ENCODE data around the gene NOTCH2. TPM values are rescaled to one million over a fixed set of nuclear protein-coding genes. Genes with fewer than 3 reads are reported as not detected.

Gene NOTCH2
- total and polyA plus RNA-seq, 2 donors (not counting 1 experiment from before 2014, with no cell fraction given) = 32.1 to 184 TPM

DNA sequence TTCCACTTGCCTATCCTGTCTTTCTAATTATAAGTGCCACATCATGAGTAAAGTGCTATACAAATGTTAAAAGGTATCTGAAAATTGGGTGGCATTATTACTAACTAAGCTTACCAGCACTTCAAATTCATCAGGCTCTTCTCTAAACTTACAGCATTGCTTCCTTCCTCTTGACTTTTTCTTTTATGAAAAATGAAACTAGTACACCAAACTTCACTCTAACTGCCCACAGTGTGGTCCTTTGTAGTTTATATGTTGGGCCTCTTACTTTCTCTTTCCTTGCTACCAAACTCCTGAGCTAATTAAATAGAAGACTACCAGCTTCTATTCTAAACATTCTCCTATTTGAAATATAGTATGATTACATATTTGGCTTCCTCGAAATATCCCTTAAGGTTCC, 81.8 kb downstream of the NOTCH2 start:
- TF ChIP-seq CTCF (IDR thresholded peaks at IDR 0.05) (no peak), EZH2 (IDR thresholded peaks at IDR 0.05; ENCODE audit: borderline replicate concordance, insufficient read depth, low read depth, low read length, poor library complexity, severe bottlenecking) (no peak)
- H2AFZ ChIP-seq (ENCODE audit: insufficient read depth, low read depth, low read length, poor library complexity, severe bottlenecking) = no peak overlapping the region
- DNase-seq (peak; percentile 18), ATAC-seq (ENCODE audit: low read depth) (no peak)
- H3K4me3 Mint-ChIP-seq = peak overlapping the region; percentile 27
- H3K9me3 ChIP-seq (ENCODE audit: control extremely low read depth in 1 of 3, control insufficient read depth in 2 of 3, insufficient read depth in 1 of 3, low read length in 2 of 3) = no peaks in the 10 kb centered on the region
- H3K4me1 Mint-ChIP-seq = peaks cover 26% of the 10 kb centered on the region
- H3K27me3 ChIP-seq (replicated peaks in 1 of 4; ENCODE audit: control extremely low read depth in 1 of 4, control insufficient read depth in 3 of 4, insufficient read depth in 4 of 4, low read length in 3 of 4) = no peaks in the 10 kb centered on the region
- H3K4me1 ChIP-seq (ENCODE audit: control insufficient read depth in 2 of 2, insufficient read depth in 2 of 2, low read length in 2 of 2) = peaks cover 17 to 19% of the 10 kb centered on the region in 2 donors
- CTCF ChIA-PET = interaction anchor here (1.4 to 1.5 kb wide), 2 partner anchors 19 to 20 kb away, joined by 3 to 4 read pairs; no protein-coding TSS in a partner anchor
- no CpG with 5 or more reads among the region's 1 CpG for WGBS (ENCODE audit: insufficient coverage)
- peak overlapping the region; percentile 34 for H3K4me2 ChIP-seq (replicated peaks; ENCODE audit: low read depth, low read length, poor library complexity, severe bottlenecking)
- peaks cover 42% of the 10 kb centered on the region for H3K79me2 ChIP-seq (ENCODE audit: control insufficient read depth, insufficient read depth, low read length)
- no peak overlapping the region for H3K4me3 ChIP-seq (ENCODE audit: control extremely low read depth in 1 of 5, extremely low read depth in 1 of 5, insufficient read depth in 1 of 5, low read depth in 2 of 5, low read length in 4 of 5)
- H3K9ac ChIP-seq (ENCODE audit: low read length) = peak overlapping the region; percentile 14
- intact Hi-C loops (cut with micrococcal nuclease) = no loop called here
- peaks cover 0 to 31% of the 10 kb centered on the region in 2 experiments for H3K36me3 ChIP-seq (replicated peaks in 1 of 2; ENCODE audit: control extremely low read depth in 1 of 2, control insufficient read depth in 1 of 2, extremely low read depth in 1 of 2, insufficient read depth in 2 of 2, low read length in 1 of 2)
- H3K27ac Mint-ChIP-seq = no peak overlapping the region
- peak overlapping the region in 1 of 2 donors; percentile 15 for H3K27ac ChIP-seq (ENCODE audit: low read length in 2 of 2)
- peaks cover 36% of the 10 kb centered on the region for H4K20me1 ChIP-seq (ENCODE audit: control insufficient read depth, insufficient read depth, low read length, poor library complexity, severe bottlenecking)
- POLR2A ChIA-PET = no interaction called here
- H3K27me3 Mint-ChIP-seq = no peaks in the 10 kb centered on the region
- no peaks in the 10 kb centered on the region for H3K9me3 Mint-ChIP-seq (ENCODE audit: insufficient read depth)

DNA sequence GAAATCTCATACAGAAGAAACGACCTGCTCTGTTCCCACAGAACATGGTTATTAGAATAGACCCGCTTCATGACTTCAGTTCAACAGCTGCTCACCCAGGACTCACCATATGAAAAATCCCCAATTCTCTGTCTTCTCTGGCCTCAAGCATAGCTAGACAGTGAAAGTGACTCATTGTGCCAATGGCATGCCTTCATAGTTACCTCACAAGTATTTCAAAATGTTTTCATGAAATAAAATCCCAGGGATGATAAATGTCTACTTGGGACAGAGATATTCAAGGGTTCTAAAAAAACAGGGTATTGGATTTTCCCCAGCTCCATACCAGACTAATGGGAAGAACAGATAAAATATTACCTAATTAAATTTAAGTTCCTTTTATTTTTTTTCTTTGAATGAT, 82.3 kb downstream of the NOTCH2 start:
- peaks cover 0 to 31% of the 10 kb centered on the region in 2 experiments for H3K36me3 ChIP-seq (replicated peaks in 1 of 2; ENCODE audit: control extremely low read depth in 1 of 2, control insufficient read depth in 1 of 2, extremely low read depth in 1 of 2, insufficient read depth in 2 of 2, low read length in 1 of 2)
- peaks cover 17 to 19% of the 10 kb centered on the region in 2 donors for H3K4me1 ChIP-seq (ENCODE audit: control insufficient read depth in 2 of 2, insufficient read depth in 2 of 2, low read length in 2 of 2)
- Mint-ChIP-seq H3K4me3 (no peak overlapping the region), H3K4me1 (peaks cover 26% of the 10 kb centered on the region), H3K27ac (peak overlapping the region; percentile 56), H3K9me3 (ENCODE audit: insufficient read depth) (no peaks in the 10 kb centered on the region), H3K27me3 (no peaks in the 10 kb centered on the region)
- ChIA-PET POLR2A (no interaction called here), CTCF (interaction anchor here (1.4 to 1.5 kb wide), 2 partner anchors 19 kb away, joined by 3 to 4 read pairs; no protein-coding TSS in a partner anchor)
- ATAC-seq (ENCODE audit: low read depth) (no peak), DNase-seq (no peak)
- no peaks in the 10 kb centered on the region for H3K9me3 ChIP-seq (ENCODE audit: control extremely low read depth in 1 of 3, control insufficient read depth in 2 of 3, insufficient read depth in 1 of 3, low read length in 2 of 3)
- intact Hi-C loops (cut with micrococcal nuclease) = no loop called here
- 59% methylated on average over 2 of the region's 2 CpGs for WGBS (ENCODE audit: insufficient coverage)
- peaks cover 40% of the 10 kb centered on the region for H4K20me1 ChIP-seq (ENCODE audit: control insufficient read depth, insufficient read depth, low read length, poor library complexity, severe bottlenecking)
- H3K27ac ChIP-seq (ENCODE audit: low read length in 2 of 2) = peak overlapping the region in 1 of 2 donors; percentile 15
- H3K4me2 ChIP-seq (replicated peaks; ENCODE audit: low read depth, low read length, poor library complexity, severe bottlenecking) = peak overlapping the region; percentile 34
- no peaks in the 10 kb centered on the region for H3K27me3 ChIP-seq (replicated peaks in 1 of 4; ENCODE audit: control extremely low read depth in 1 of 4, control insufficient read depth in 3 of 4, insufficient read depth in 4 of 4, low read length in 3 of 4)
- no peak overlapping the region for H3K4me3 ChIP-seq (ENCODE audit: control extremely low read depth in 1 of 5, extremely low read depth in 1 of 5, insufficient read depth in 1 of 5, low read depth in 2 of 5, low read length in 4 of 5)
- TF ChIP-seq EZH2 (IDR thresholded peaks at IDR 0.05; ENCODE audit: borderline replicate concordance, insufficient read depth, low read depth, low read length, poor library complexity, severe bottlenecking) (no peak), CTCF (IDR thresholded peaks at IDR 0.05) (no peak)
- H2AFZ ChIP-seq (ENCODE audit: insufficient read depth, low read depth, low read length, poor library complexity, severe bottlenecking) = no peak overlapping the region
- H3K79me2 ChIP-seq (ENCODE audit: control insufficient read depth, insufficient read depth, low read length) = peaks cover 47% of the 10 kb centered on the region
- H3K9ac ChIP-seq (ENCODE audit: low read length) = no peak overlapping the region
